ENCODE data around the gene SMARCA4. TPM values are rescaled to one million over a fixed set of nuclear protein-coding genes. Genes with fewer than 3 reads are reported as not detected.

The SMARCA4 gene
- total and polyA plus RNA-seq, 2 experiments from 2014 or later = 177 to 336 TPM

GRCh38 chr19:11053817-11054195 is 93.0 kb downstream of the SMARCA4 start:
- peaks cover 14% of the 10 kb centered on the region for H3K27me3 Mint-ChIP-seq (ENCODE audit: insufficient read depth, low read depth, poor library complexity)
- H3K9me3 Mint-ChIP-seq = no peaks in the 10 kb centered on the region
- no peak overlapping the region for H3K27ac Mint-ChIP-seq
- ATAC-seq (no peak), DNase-seq (ENCODE audit: low spot score) (no peak)
- no peak overlapping the region for H3K27ac ChIP-seq (ENCODE audit: low read depth)
- H3F3A ChIP-seq (replicated peaks; ENCODE audit: low read depth) = 0 out of 2 replicates have a peak, but pooled peaks cover 2% of the 10 kb centered on the region
- H3K4me1 ChIP-seq (ENCODE audit: insufficient read depth) = no peaks in the 10 kb centered on the region
- TF ChIP-seq EZH2phosphoT487 (IDR thresholded peaks at IDR 0.05; ENCODE audit: unreplicated experiment) = no peak
- TF ChIP-seq, protein P1, sequence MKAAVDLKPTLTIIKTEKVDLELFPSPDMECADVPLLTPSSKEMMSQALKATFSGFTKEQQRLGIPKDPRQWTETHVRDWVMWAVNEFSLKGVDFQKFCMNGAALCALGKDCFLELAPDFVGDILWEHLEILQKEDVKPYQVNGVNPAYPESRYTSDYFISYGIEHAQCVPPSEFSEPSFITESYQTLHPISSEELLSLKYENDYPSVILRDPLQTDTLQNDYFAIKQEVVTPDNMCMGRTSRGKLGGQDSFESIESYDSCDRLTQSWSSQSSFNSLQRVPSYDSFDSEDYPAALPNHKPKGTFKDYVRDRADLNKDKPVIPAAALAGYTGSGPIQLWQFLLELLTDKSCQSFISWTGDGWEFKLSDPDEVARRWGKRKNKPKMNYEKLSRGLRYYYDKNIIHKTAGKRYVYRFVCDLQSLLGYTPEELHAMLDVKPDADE (IDR thresholded peaks at IDR 0.05) = no peak
- TF ChIP-seq JUNB (IDR thresholded peaks at IDR 0.05; ENCODE audit: unreplicated experiment) = no peak
- TF ChIP-seq ZNF114 (CRISPR knock-in tag; IDR thresholded peaks at IDR 0.05) = no peak
- TF ChIP-seq ZNF331 (CRISPR knock-in tag; IDR thresholded peaks at IDR 0.05; ENCODE audit: low read depth) = no peak
- no peak for TF ChIP-seq EZH2 (IDR thresholded peaks at IDR 0.05; ENCODE audit: low read depth, unreplicated experiment)
- no peak for TF ChIP-seq CTCF (conservative IDR thresholded peaks at IDR 0.05; ENCODE audit: low read depth in 2 of 2)
- TF ChIP-seq, protein P2, sequence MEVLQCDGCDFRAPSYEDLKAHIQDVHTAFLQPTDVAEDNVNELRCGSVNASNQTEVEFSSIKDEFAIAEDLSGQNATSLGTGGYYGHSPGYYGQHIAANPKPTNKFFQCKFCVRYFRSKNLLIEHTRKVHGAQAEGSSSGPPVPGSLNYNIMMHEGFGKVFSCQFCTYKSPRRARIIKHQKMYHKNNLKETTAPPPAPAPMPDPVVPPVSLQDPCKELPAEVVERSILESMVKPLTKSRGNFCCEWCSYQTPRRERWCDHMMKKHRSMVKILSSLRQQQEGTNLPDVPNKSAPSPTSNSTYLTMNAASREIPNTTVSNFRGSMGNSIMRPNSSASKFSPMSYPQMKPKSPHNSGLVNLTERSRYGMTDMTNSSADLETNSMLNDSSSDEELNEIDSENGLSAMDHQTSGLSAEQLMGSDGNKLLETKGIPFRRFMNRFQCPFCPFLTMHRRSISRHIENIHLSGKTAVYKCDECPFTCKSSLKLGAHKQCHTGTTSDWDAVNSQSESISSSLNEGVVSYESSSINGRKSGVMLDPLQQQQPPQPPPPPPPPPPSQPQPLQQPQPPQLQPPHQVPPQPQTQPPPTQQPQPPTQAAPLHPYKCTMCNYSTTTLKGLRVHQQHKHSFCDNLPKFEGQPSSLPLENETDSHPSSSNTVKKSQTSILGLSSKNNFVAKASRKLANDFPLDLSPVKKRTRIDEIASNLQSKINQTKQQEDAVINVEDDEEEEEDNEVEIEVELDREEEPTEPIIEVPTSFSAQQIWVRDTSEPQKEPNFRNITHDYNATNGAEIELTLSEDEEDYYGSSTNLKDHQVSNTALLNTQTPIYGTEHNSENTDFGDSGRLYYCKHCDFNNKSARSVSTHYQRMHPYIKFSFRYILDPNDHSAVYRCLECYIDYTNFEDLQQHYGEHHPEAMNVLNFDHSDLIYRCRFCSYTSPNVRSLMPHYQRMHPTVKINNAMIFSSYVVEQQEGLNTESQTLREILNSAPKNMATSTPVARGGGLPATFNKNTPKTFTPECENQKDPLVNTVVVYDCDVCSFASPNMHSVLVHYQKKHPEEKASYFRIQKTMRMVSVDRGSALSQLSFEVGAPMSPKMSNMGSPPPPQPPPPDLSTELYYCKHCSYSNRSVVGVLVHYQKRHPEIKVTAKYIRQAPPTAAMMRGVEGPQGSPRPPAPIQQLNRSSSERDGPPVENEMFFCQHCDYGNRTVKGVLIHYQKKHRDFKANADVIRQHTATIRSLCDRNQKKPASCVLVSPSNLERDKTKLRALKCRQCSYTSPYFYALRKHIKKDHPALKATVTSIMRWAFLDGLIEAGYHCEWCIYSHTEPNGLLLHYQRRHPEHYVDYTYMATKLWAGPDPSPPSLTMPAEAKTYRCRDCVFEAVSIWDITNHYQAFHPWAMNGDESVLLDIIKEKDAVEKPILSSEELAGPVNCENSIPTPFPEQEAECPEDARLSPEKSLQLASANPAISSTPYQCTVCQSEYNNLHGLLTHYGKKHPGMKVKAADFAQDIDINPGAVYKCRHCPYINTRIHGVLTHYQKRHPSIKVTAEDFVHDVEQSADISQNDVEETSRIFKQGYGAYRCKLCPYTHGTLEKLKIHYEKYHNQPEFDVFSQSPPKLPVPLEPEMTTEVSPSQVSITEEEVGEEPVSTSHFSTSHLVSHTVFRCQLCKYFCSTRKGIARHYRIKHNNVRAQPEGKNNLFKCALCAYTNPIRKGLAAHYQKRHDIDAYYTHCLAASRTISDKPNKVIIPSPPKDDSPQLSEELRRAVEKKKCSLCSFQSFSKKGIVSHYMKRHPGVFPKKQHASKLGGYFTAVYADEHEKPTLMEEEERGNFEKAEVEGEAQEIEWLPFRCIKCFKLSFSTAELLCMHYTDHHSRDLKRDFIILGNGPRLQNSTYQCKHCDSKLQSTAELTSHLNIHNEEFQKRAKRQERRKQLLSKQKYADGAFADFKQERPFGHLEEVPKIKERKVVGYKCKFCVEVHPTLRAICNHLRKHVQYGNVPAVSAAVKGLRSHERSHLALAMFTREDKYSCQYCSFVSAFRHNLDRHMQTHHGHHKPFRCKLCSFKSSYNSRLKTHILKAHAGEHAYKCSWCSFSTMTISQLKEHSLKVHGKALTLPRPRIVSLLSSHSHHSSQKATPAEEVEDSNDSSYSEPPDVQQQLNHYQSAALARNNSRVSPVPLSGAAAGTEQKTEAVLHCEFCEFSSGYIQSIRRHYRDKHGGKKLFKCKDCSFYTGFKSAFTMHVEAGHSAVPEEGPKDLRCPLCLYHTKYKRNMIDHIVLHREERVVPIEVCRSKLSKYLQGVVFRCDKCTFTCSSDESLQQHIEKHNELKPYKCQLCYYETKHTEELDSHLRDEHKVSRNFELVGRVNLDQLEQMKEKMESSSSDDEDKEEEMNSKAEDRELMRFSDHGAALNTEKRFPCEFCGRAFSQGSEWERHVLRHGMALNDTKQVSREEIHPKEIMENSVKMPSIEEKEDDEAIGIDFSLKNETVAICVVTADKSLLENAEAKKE (CRISPR knock-in tag; IDR thresholded peaks at IDR 0.05) = no peak
- TF ChIP-seq REST (IDR thresholded peaks at IDR 0.05; ENCODE audit: unreplicated experiment) = no peak
- no peak for TF ChIP-seq POLR2AphosphoS5 (IDR thresholded peaks at IDR 0.05; ENCODE audit: low read depth)
- no peak for TF ChIP-seq CREB1 (CRISPR knock-in tag; IDR thresholded peaks at IDR 0.05; ENCODE audit: low read depth)
- TF ChIP-seq STAT1 (IDR thresholded peaks at IDR 0.05; ENCODE audit: unreplicated experiment) = no peak
- no peak for TF ChIP-seq NANOG (IDR thresholded peaks at IDR 0.05; ENCODE audit: borderline replicate concordance)
- H3K4me1 Mint-ChIP-seq = no peaks in the 10 kb centered on the region
- no peaks in the 10 kb centered on the region for H3K27me3 ChIP-seq (ENCODE audit: insufficient read depth)
- H3K4me2 ChIP-seq = no peak overlapping the region
- H3K4me3 ChIP-seq = no peak overlapping the region
- H3K36me3 ChIP-seq (ENCODE audit: insufficient read depth) = no peaks in the 10 kb centered on the region
- no peaks in the 10 kb centered on the region for H3K9me2 ChIP-seq (ENCODE audit: insufficient read depth)
- H2AFZ ChIP-seq = no peak overlapping the region
- no peak overlapping the region for H3K4me3 Mint-ChIP-seq
- H4K20me1 ChIP-seq (replicated peaks; ENCODE audit: insufficient read depth) = peaks cover 16% of the 10 kb centered on the region
- peaks cover 39% of the 10 kb centered on the region for H3K36me3 Mint-ChIP-seq (ENCODE audit: low read depth)
- H3K79me2 ChIP-seq (replicated peaks; ENCODE audit: insufficient read depth) = no peaks in the 10 kb centered on the region

Data from GM23338 (cell line).